Colonic mucosa (tissue), 4 donors: ENCODE data around the gene MPV17. TPM values are rescaled to one million over a fixed set of nuclear protein-coding genes. Genes with fewer than 3 reads are reported as not detected.

ENCODE experiments used
- DNase-seq: peaks from one replicate; pipeline ENCODE4 v3.0.0-alpha.2; 2020
- H3K27ac ChIP-seq: fragments of 200-600 bp; one replicate; pipeline ENCODE4 v1.8.0; 2021
- H3K27me3 ChIP-seq: fragments of 200-600 bp; one replicate; pipeline ENCODE4 v1.8.0; 2021
- H3K36me3 ChIP-seq: fragments of 200-600 bp; one replicate; pipeline ENCODE4 v1.8.0; 2021
- H3K4me1 ChIP-seq: fragments of 200-600 bp; one replicate; pipeline ENCODE4 v1.8.0; 2021; ENCODE audit warnings: mild to moderate bottlenecking
- H3K4me3 ChIP-seq: fragments of 200-600 bp; one replicate; pipeline ENCODE4 v1.8.0; 2021
- H3K9ac ChIP-seq, 2 donors: one replicate each; pipeline ENCODE4 v1.7.0; 2013; ENCODE audit warnings: control low read depth in 2 of 2, low read depth in 2 of 2, low read length in 2 of 2
- H3K9me3 ChIP-seq: fragments of 200-600 bp; one replicate; pipeline ENCODE4 v1.8.0; 2021
- intact Hi-C: fragments of 100-400 bp; cut with DNase I; formaldehyde crosslinking; loops from one replicate; pipeline ENCODE4 v1.14.1; 2022
- total RNA-seq, 2 donors: library from RNA; stranded (reverse); fragmentation: NEBNext Ultra II Directional in 1 of 2; extraction: Animal tissue kit (Norgen Biotek cat#: 25700) in 1 of 2; gene quantifications; one replicate each; pipeline ENCODE4 v1.2.1, GENCODE V29; 2021
- TF ChIP-seq, protein P1 (sequence below): fragments of 200-600 bp; IDR thresholded peaks from one replicate; pipeline ENCODE4 v1.8.0; 2022; ENCODE audit warnings: antibody characterized with exemption, mild to moderate bottlenecking
- donor health status: healthy.
- donor health status: DM: no; HTN: no; CAD: no.
- donor health status: DM: no; HTN: no; CAD: no.

The MPV17 gene
- total RNA-seq, 2 donors from 2014 or later, result 35.0 to 58.3 TPM

DNA sequence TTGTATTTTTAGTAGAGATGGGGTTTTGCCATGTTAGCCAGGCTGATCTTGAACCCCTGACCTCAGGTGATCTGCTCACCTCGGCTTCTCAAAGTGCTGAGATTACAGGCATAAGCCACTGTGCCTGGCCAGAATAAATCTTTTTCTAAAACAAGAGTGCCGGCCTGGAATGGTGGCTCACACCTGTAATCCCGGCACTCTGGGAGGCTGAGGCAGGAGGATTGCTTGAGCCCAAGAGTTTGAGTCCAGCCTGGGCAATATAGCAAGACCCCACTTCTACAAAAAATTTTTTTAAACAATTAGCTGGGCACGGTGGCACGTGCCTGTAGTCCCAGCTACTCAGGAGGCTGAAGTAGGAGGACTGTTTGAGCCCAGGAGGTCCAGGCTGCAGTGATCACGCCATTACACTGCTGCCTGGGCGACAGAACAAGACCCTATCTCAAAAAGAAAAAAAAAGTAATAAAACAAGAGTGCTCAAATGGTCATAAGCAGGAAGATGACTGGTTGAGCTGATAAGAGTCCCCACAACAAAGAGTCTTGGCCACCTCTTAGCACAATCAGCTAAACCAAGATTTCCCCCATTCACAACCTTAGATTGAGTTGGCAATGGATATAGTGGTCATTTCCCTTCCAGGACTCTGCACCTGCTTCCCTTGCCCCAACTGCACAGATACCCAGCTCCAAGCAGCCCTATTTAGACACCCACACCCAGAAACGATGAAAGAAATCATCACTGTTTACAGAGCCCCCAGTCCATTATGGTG, 8.8 kb downstream of the MPV17 start:
- no peaks in the 10 kb centered on the region for H3K27me3 ChIP-seq
- no peaks in the 10 kb centered on the region for H3K9me3 ChIP-seq
- no peak for DNase-seq
- H3K27ac ChIP-seq, result no peak overlapping the region
- H3K4me3 ChIP-seq, result no peak overlapping the region
- H3K36me3 ChIP-seq, result no peaks in the 10 kb centered on the region
- no peak overlapping the region for H3K9ac ChIP-seq
- no peaks in the 10 kb centered on the region for H3K4me1 ChIP-seq
- intact Hi-C loops, result no loop called here
- TF ChIP-seq, protein P1, sequence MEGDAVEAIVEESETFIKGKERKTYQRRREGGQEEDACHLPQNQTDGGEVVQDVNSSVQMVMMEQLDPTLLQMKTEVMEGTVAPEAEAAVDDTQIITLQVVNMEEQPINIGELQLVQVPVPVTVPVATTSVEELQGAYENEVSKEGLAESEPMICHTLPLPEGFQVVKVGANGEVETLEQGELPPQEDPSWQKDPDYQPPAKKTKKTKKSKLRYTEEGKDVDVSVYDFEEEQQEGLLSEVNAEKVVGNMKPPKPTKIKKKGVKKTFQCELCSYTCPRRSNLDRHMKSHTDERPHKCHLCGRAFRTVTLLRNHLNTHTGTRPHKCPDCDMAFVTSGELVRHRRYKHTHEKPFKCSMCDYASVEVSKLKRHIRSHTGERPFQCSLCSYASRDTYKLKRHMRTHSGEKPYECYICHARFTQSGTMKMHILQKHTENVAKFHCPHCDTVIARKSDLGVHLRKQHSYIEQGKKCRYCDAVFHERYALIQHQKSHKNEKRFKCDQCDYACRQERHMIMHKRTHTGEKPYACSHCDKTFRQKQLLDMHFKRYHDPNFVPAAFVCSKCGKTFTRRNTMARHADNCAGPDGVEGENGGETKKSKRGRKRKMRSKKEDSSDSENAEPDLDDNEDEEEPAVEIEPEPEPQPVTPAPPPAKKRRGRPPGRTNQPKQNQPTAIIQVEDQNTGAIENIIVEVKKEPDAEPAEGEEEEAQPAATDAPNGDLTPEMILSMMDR, result no peak

DNA sequence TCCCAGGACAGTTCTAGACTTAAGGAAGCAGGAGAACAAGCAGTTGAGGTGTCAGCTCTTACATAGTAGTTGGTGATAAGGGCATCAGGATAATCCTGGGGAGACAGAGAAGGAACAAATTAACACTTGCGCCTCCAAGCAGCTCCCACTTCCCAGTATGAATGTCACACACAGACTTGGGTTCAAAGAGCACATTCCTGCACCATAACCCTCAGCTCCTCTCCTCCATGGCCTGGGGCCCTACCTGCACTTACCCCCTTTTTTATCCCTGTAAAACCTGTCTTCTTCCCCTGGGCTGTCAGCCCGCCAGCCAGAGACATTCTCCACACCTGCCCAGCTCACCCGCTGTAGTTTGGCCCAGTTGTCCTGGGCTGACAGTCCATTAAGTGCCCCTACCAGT, 10.7 kb downstream of the MPV17 start:
- intact Hi-C loops, result no loop called here
- no peaks in the 10 kb centered on the region for H3K9me3 ChIP-seq
- TF ChIP-seq, protein P1, result no peak
- no peak overlapping the region for H3K9ac ChIP-seq
- H3K27me3 ChIP-seq, result peaks cover 18% of the 10 kb centered on the region
- H3K27ac ChIP-seq, result no peak overlapping the region
- no peaks in the 10 kb centered on the region for H3K36me3 ChIP-seq
- no peaks in the 10 kb centered on the region for H3K4me1 ChIP-seq
- no peak for DNase-seq
- H3K4me3 ChIP-seq, result no peak overlapping the region

DNA sequence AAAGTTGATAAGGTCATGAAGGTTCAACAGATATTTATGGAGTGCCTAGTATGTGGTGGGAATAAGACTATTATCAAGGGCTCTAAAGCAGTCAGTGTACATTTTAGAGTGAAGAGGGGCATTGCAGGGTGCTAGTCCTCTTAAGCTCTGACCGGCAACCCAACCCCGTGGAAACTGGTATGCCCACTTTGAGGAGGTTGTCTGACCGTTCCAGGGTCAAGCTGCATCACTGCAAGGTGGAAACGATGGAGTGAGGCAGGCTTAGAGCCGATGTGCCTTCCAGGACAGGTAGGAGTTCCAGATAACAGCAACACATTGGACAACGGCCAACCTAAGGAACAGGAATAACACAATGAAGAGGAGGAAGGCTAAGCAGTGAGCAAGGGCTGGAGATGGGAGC, 13.2 kb downstream of the MPV17 start:
- peaks cover 7% of the 10 kb centered on the region for H3K4me1 ChIP-seq
- no peak overlapping the region for H3K9ac ChIP-seq
- intact Hi-C loops, result no loop called here
- H3K27me3 ChIP-seq, result peaks cover 37% of the 10 kb centered on the region
- TF ChIP-seq, protein P1, result no peak
- no peaks in the 10 kb centered on the region for H3K9me3 ChIP-seq
- no peak overlapping the region for H3K27ac ChIP-seq
- H3K36me3 ChIP-seq, result no peaks in the 10 kb centered on the region
- no peak for DNase-seq
- H3K4me3 ChIP-seq, result no peak overlapping the region

DNA sequence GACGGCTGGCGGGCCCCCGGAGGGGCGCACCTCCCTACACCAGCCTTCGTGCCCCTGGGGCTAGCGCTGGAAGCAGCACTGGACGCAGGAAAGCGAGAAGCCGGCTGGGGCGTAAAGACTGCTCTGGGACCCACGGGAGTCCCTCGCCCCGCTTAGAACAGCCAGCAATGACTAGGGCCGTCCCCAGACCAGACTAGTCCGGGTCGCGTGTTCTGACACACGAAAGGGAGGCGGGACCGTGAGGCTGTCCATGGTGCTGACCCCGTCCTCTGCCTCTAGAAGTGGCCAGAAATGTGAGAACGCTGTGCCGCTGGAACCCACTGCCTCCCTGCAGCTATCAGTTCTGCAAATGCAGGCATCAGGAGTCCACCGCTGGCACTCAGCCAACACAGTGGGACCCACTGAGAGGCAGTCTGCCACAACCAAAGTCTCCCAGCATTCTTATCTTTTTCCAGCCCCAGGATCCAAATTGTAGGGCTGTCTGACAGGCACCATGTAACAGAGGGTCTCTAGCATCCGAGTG, 14.5 kb downstream of the MPV17 start, which contains the start of gene UCN:
Gene UCN (minus strand): TSS at position 87 of the 523 bp plus-strand sequence. CDS start 550 bp downstream, outside the sequence.
- Histone ChIP-seq H3K4me3 (no peak within 1 kb of the TSS), H3K36me3 (no peaks in the 10 kb centered on the region), H3K4me1 (peaks cover 7% of the 10 kb centered on the region), H3K9me3 (no peaks in the 10 kb centered on the region), H3K27ac (no peak within 1 kb of the TSS), H3K9ac (no peak within 1 kb of the TSS), H3K27me3 (peaks cover 37% of the 10 kb centered on the region)
- peak; percentile 29 for DNase-seq
- intact Hi-C loops, result no loop called here
- TF ChIP-seq, protein P1, result no peak

DNA sequence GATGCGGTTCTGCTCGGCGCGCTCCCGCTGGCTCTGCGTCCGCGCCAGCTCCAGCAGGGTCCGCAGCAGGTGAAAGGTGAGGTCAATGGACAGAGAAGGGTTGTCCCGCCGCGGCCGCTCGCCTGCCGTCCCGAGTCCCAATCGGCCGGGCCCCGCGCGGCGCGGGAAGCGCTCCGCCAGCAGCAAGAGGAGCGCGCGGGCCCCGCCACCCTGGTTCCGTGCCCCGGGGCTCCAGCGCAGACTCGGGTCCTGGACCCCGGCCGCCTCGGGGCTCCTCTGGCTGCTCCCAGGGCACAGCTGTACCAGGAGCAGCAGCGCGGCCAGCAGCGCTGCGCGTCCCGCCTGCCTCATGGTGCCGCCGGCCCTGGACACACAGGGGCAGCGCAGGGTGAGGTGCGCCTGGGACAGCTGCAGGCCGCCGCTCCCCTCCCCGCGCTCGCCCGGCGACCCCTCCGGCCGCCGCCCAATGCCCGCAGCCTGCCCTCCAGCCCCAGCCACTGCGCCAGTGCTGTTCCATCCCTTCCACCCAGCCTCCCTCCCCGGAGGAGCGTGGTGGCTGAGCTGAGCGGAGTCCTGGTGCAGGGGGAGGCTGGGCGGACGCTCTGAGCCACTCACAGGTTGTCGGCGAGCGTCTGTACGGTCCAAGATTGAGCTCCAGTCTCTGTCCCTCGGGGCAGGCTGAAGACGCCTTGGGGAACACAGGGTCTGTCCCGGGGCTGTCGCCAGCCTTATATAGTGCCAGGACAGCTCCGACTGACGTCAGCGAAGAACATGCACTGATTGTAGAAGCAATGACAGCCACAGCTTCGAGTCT, 15.1 kb downstream of the MPV17 start:
- Histone ChIP-seq H3K9me3 (no peaks in the 10 kb centered on the region), H3K9ac (no peak overlapping the region), H3K36me3 (no peaks in the 10 kb centered on the region), H3K4me1 (peaks cover 7% of the 10 kb centered on the region), H3K27me3 (peaks cover 37% of the 10 kb centered on the region), H3K27ac (no peak overlapping the region), H3K4me3 (no peak overlapping the region)
- intact Hi-C loops, result no loop called here
- no peak for DNase-seq
- TF ChIP-seq, protein P1, result no peak
